Placental epithelial cell (primary cell): ENCODE measurements around the gene BCL2L13. TPM values are rescaled to one million over a fixed set of nuclear protein-coding genes. Genes with fewer than 3 reads are reported as not detected.

Experiments used
- small RNA-seq: library from RNA; depleted of rRNA; stranded (forward); fragments of <200 nt; gene quantifications from one replicate; pipeline ENCODE3, GENCODE V24; 2012
- total RNA-seq: library from RNA; depleted of rRNA; stranded (reverse); fragments of >200 nt; gene quantifications from 2 replicates; pipeline ENCODE4 v1.2.3, GENCODE V29; 2012

BCL2L13 gene, protein sequence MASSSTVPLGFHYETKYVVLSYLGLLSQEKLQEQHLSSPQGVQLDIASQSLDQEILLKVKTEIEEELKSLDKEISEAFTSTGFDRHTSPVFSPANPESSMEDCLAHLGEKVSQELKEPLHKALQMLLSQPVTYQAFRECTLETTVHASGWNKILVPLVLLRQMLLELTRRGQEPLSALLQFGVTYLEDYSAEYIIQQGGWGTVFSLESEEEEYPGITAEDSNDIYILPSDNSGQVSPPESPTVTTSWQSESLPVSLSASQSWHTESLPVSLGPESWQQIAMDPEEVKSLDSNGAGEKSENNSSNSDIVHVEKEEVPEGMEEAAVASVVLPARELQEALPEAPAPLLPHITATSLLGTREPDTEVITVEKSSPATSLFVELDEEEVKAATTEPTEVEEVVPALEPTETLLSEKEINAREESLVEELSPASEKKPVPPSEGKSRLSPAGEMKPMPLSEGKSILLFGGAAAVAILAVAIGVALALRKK
- total RNA-seq, result 55.7 and 56.5 TPM in 2 replicates

DNA sequence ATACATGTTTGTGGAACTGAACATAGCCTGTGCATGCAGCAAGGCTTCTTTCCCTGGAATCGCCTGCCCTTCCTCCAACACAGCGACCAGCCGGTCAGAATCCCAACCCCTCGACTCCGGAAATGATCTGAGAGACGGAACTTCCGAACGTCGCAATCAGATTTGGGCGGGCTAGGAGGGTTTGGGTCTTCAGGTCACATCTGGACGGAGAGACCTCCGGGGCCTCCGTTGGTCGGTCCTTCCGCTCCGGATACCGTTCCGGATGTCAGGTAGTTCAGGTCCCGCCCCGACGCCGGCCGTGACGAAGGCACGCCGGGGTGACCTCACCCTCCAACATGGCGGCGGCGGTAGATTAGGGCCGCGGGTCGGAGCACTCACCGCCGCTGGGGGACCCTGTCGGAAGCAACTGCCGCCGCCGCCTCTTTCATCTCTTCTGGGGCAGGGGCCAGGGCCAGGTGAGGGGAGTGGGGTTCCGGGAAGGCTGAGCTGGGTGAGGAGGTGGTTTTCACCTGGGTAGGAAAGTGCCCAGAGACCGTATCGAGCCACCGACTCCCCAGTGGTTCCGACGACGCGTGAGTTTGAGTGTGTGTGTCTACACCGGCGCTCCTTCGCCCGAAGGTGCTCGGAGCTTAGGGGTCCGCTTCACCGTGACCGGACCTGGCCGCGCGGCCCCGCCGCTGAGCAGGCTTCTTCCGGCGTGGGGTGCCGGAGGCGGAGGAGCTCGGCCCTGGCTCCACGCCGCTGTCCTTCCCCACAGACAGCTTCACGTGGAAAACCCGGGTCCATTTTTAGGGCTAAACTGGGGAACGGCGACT is at the start of gene BCL2L13:
Gene BCL2L13 (plus strand): TSS at position 326 of the 815 bp plus-strand sequence. CDS start 16,955 bp downstream, outside the sequence.

DNA sequence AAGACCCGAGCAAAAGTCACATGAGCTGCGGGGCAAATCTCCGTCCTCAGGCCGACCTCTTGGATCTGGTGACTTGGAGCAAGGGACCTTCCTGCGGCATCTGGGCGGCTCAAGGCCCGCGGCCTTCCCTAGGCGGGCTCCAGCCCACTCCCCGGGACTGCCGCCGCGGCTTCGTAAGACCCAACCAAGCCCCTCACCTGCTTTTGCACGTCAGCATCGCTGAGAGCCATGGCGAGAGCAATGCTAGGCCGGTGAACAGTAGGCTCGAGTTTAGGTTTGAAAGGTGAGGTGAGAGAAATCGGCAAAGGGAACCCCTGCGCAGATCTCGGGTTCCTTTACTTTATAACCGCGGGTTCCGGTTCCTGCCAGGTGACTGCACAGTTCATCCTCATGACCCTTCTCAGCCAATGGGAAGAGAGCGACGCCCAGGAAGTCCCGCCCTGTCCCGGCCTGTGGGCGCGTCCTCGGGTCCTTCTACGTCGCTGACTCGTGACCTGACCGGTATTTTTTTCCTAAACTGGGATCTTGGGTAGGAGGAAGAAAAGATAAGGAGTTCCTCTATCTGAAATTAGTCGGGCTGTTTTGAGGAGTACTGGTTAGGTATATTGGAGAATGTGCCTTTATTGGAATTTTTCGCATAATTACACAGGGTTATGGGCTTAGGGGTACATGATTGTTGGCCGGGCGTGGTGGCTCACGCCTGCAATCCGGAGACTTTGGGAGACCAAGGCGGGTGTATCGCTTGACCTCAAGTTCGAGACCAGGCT is 10.0 kb upstream of the BCL2L13 start, which contains the start of gene ATP6V1E1:
Gene ATP6V1E1 (minus strand): TSS at position 344 of the 767 bp plus-strand sequence. CDS start 114 bp downstream, at position 230.

DNA sequence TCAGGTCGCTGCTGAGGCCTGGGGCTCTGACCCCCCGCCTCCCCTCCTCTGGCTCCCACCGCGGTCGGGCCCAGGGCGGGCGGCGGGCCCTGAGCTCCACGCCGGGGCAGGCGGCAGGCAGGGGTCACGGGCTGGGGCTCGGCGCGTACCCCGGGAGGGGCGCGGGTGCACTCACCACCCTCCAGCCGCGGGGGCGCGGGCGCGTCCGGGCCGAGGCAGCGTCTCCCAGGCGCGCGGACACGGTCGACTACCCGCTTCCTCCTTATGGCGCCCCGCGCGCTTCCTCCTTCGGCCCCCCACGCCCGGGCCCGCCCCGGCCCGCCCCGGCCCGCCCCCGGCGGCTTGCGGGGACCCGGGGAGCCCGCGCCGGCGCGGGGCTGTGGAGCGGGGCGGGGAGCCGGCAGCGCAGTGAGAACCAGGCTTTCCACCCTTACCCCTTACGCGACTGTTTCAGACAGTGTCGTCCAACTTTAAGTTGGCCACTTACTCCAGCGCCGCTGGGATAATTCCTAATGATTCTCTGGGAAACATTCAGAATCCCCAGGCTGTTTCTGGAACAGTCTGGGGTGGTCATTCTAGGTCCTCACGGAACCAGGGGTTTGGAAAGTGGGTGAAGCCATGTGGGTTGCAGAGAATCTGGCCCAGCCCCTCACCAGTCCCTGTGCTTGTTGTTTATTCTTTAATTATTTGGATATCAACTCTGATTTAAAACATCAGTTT is 135.8 kb downstream of the BCL2L13 start, which contains the start of gene BID:
Gene BID (minus strand): TSS at position 264 of the 720 bp plus-strand sequence. CDS start 24,353 bp downstream, outside the sequence.

Small RNAs within 50 kb of the gene (small RNA-seq; reads per million reads assigned to genes)
- gene MIR3198-1, result not detected

Other genes starting within 250 kb of the BCL2L13 start
- gene SLC25A18, start 75.3 kb upstream of the BCL2L13 start, total RNA-seq, result not detected in 2 replicates
- 76.9 and 83.1 TPM in 2 replicates for gene ATP6V1E1, start 10.0 kb upstream of the BCL2L13 start, total RNA-seq
- 7.5 and 7.9 TPM in 2 replicates for gene BID, start 135.7 kb downstream of the BCL2L13 start, total RNA-seq